ENCODE results near the gene CDC20B.
A peak's percentile ranks its signal among the peaks of the same experiment; 100 is the strongest.

- no peak for TF ChIP-seq CTCF (IDR thresholded peaks at IDR 0.05; ENCODE audit: low read depth, low read length, poor library complexity, severe bottlenecking)
- TF ChIP-seq EZH2phosphoT487 (IDR thresholded peaks at IDR 0.05; ENCODE audit: borderline replicate concordance, low read length) = peak; percentile 74; the same call in 1 of the 2 replicates
Observed at GRCh38 chr5:55220433-55221185, 47.6 kb upstream of the CDC20B start.

Measured in DOHH2 (cell line).